Lung (tissue), 12 donors: Measurements from ENCODE around the gene CMKLR1. TPM values are rescaled to one million over a fixed set of nuclear protein-coding genes. Genes with fewer than 3 reads are reported as not detected.

Experiments
- ATAC-seq: fragments of 200-7000 bp; cut with Tn5 transposase; one replicate; pipeline ENCODE4 v1.9.1; 2020; ENCODE audit warnings: moderate number of reproducible peaks; ENCODE audit not compliant: insufficient read depth, low FRiP score
- DNase-seq, 3 donors: peaks; one replicate each; pipeline ENCODE4 v3.0.0-alpha.2; 2013 to 2017
- H3K27ac ChIP-seq, 2 donors: one replicate each; pipeline ENCODE4 v1.5.1; 2013; ENCODE audit warnings: mild to moderate bottlenecking in 2 of 2, moderate library complexity in 2 of 2, control low read depth in 1 of 2, inconsistent platforms in 1 of 2, low read depth in 1 of 2, low read length in 1 of 2
- H3K27me3 ChIP-seq, 3 donors: one replicate each; pipeline ENCODE4 v1.5.1; 2013; ENCODE audit warnings: low read length in 2 of 3; ENCODE audit not compliant: control insufficient read depth in 3 of 3, insufficient read depth in 3 of 3
- H3K36me3 ChIP-seq, 4 donors: one replicate each; pipeline ENCODE4 v1.5.1; 2013; ENCODE audit warnings: low read length in 4 of 4, mild to moderate bottlenecking in 1 of 4, moderate library complexity in 1 of 4; ENCODE audit not compliant: control insufficient read depth in 4 of 4, insufficient read depth in 4 of 4
- H3K4me1 ChIP-seq, 5 donors: one replicate each; pipeline ENCODE4 v1.5.1; 2013; ENCODE audit warnings: low read length in 5 of 5, mild to moderate bottlenecking in 2 of 5, moderate library complexity in 1 of 5; ENCODE audit not compliant: control insufficient read depth in 5 of 5, insufficient read depth in 5 of 5
- H3K4me3 ChIP-seq: one replicate; pipeline ENCODE4 v1.5.1; 2013; ENCODE audit warnings: mild to moderate bottlenecking, control low read depth, moderate library complexity
- H3K9ac ChIP-seq, 2 donors: one replicate each; pipeline ENCODE4 v1.5.1; 2013; ENCODE audit warnings: low read length in 2 of 2, control low read depth in 1 of 2; ENCODE audit not compliant: insufficient read depth in 1 of 2
- H3K9me3 ChIP-seq, 4 donors: one replicate each; pipeline ENCODE4 v1.5.1; 2013; ENCODE audit warnings: low read length in 3 of 4, mild to moderate bottlenecking in 1 of 4, moderate library complexity in 1 of 4; ENCODE audit not compliant: control insufficient read depth in 4 of 4, insufficient read depth in 3 of 4
- WGBS, 2 donors: extraction: QIAGEN DNeasy Blood & Tissue Kit; methylation state at CpG; one replicate each; pipeline ENCODE4 v1.1.7; 2013; 5-methylcytosine and 5-hydroxymethylcytosine counted together
- polyA plus RNA-seq, 2 donors: library from polyadenylated mRNA; stranded (reverse); fragments of 200-250 nt; gene quantifications; one replicate each; pipeline ENCODE4 v1.2.1, GENCODE V29; 2013
- total RNA-seq, 2 donors: library from RNA; depleted of rRNA in 1 of 2; stranded (reverse); fragments of >200 nt in 1 of 2; gene quantifications; one replicate each; pipeline ENCODE4 v1.2.1, GENCODE V29; 2014 to 2021
- TF ChIP-seq, protein P1 (sequence below): IDR thresholded peaks from 2 replicates; pipeline ENCODE4 v1.5.1; 2012; ENCODE audit warnings: mild to moderate bottlenecking; ENCODE audit errors: control extremely low read depth, extremely low read depth
- donor health status: control.
- donor health status: control.
- donor health status: Bipolar disorder and iron deficiency.
- donor health status: healthy.
- donor health status: DM: yes; HTN: yes; CAD: no.

Gene CMKLR1
- total and polyA plus RNA-seq, 4 donors, result 4.4 to 20.5 (median 17.5) TPM

DNA sequence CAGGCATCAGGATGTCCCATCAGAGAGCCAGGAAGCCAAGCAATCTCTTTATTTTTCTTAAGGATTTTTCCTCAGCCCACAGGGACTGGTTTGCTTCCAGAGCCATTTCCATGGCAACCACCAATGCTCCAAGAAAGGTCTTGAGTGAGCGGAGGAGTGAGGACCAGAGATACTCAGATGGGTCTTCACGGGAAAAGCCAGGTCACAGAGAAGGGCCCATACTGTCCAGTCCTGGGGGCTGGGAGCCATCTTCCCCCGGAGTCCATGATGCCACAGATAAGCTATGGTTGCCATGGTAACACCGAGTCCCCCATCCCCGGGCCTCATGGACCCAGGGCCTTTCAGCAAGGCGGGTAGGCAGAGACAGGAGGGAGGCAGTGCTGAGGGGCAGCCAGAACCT, 28.6 kb downstream of the CMKLR1 start:
- no peak overlapping the region for H3K4me3 ChIP-seq
- DNase-seq (peak; percentile 28 to 55 (median 51)), ATAC-seq (no peak)
- peaks cover 5 to 45% (median 29%) of the 10 kb centered on the region in 5 donors for H3K4me1 ChIP-seq
- H3K27me3 ChIP-seq, result no peaks in the 10 kb centered on the region
- 59 to 81% methylated on average over 6 of the region's 6 CpGs for WGBS, 2 donors
- no peaks in the 10 kb centered on the region for H3K36me3 ChIP-seq
- TF ChIP-seq, protein P1, sequence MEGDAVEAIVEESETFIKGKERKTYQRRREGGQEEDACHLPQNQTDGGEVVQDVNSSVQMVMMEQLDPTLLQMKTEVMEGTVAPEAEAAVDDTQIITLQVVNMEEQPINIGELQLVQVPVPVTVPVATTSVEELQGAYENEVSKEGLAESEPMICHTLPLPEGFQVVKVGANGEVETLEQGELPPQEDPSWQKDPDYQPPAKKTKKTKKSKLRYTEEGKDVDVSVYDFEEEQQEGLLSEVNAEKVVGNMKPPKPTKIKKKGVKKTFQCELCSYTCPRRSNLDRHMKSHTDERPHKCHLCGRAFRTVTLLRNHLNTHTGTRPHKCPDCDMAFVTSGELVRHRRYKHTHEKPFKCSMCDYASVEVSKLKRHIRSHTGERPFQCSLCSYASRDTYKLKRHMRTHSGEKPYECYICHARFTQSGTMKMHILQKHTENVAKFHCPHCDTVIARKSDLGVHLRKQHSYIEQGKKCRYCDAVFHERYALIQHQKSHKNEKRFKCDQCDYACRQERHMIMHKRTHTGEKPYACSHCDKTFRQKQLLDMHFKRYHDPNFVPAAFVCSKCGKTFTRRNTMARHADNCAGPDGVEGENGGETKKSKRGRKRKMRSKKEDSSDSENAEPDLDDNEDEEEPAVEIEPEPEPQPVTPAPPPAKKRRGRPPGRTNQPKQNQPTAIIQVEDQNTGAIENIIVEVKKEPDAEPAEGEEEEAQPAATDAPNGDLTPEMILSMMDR, result no peak
- no peaks in the 10 kb centered on the region for H3K9me3 ChIP-seq
- no peak overlapping the region for H3K9ac ChIP-seq
- no peak overlapping the region for H3K27ac ChIP-seq

DNA sequence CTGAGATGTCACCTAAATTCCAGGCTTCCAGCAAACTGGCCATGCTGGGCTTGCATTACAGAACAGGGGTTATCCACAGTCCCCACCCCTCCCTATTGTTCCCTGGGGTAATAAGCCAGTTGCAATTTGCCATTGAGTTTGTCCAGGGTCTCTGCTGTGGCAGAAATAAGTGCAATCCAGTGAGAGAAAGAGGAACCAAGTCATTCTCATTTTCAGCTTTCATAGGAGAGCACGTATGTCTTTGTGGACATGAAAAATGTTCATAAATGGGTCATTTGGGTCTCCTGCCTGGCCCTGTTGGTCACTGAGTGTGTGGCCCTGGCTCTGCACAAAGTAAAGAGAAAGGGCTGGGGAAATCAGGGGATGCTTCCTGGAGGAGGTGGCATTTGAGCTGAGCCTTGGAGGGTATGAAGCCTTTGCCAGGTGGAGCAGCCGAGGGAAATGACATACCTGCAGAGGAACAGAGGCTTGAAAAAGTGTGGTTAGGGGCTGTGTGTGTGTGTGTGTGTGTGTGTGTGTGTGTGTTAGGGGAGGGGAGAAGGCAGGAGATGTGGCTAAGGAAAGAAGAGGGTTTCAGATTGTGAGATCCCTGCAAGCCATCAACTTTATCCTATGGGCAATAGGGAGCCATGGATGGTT, 29.3 kb downstream of the CMKLR1 start:
- H3K36me3 ChIP-seq, result no peaks in the 10 kb centered on the region
- H3K9ac ChIP-seq, result no peak overlapping the region
- no peaks in the 10 kb centered on the region for H3K27me3 ChIP-seq
- WGBS, 2 donors, result 78 to 82% methylated on average over 2 of the region's 2 CpGs
- H3K27ac ChIP-seq, result no peak overlapping the region
- H3K4me3 ChIP-seq, result no peak overlapping the region
- peaks cover 5 to 51% (median 31%) of the 10 kb centered on the region in 5 donors for H3K4me1 ChIP-seq
- no peak for ATAC-seq
- H3K9me3 ChIP-seq, result no peaks in the 10 kb centered on the region
- DNase-seq, result no peak
- TF ChIP-seq, protein P1, result no peak

DNA sequence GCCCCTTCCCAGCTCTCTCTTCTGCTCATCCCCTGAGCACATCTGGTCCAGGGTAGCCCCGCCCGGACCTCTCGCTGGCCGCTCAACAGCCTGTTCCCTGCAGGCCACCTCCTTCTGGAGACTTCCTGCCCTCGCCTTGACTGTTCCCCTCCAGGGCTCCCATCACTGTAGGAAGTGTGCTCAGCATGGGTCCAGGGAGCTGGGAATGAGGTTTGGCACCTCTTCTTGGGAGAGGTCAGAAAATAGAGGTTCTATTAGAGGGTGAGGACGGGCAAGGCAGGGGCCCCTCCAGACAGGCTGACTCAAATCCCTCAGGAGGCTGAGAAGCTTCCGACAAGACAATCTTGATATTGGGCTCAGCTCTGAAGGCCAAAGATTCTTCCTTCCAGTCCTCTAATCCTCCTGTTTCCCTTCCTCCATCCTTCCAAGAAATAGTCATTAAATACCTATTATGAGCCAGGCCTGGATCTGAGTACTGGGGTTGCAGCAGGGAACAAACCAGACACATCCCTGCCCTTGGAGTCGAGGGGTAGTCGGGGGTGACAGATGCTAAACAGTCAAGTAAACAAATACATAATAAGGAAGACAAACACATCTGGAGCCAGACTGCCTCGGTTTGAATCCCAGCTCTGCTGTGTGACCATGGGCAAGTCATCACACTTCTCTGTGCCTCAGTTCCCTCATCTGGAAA, 30.6 kb downstream of the CMKLR1 start:
- TF ChIP-seq, protein P1, result no peak
- DNase-seq, result peak; percentile 35 to 66 (median 61)
- H3K4me1 ChIP-seq, result peaks cover 8 to 57% (median 36%) of the 10 kb centered on the region in 5 donors
- ATAC-seq, result no peak
- WGBS, 2 donors, result 66 to 78% methylated on average over 10 of the region's 10 CpGs
- H3K4me3 ChIP-seq, result no peak overlapping the region
- H3K27ac ChIP-seq, result peak overlapping the region in 1 of 2 donors; percentile 11
- no peaks in the 10 kb centered on the region for H3K27me3 ChIP-seq
- H3K9me3 ChIP-seq, result no peaks in the 10 kb centered on the region
- H3K9ac ChIP-seq, result no peak overlapping the region
- no peaks in the 10 kb centered on the region for H3K36me3 ChIP-seq
